Calu3 (cell line): ENCODE results near the gene LARGE1. TPM values are rescaled to one million over a fixed set of nuclear protein-coding genes. Genes with fewer than 3 reads are reported as not detected.

ENCODE experiments used
- BruUV-seq: library from RNA; stranded (reverse); fragments of 400-500 nt; replicated peaks from 2 replicates; lab custom pipeline; 2021; lab: Mats Ljungman, UMichigan
- CTCF ChIA-PET: fragments of 300-600 bp; sonication (Branson Sonifier 250); formaldehyde crosslinking; loops from one replicate; lab custom pipeline; 2022; ENCODE audit warnings: antibody characterized with exemption; lab: Charles Lee
- DNase-seq: peaks from one replicate; pipeline ENCODE4 v3.0.0; 2022
- H3K27ac Mint-ChIP-seq: one replicate; pipeline ENCODE4 v1.8.0; 2022; ENCODE audit warnings: mixed read lengths; ENCODE audit not compliant: unreplicated experiment
- H3K27me3 Mint-ChIP-seq: one replicate; pipeline ENCODE4 v1.8.0; 2022; ENCODE audit warnings: mixed read lengths; ENCODE audit not compliant: unreplicated experiment
- H3K36me3 Mint-ChIP-seq: one replicate; pipeline ENCODE4 v1.8.0; 2022; ENCODE audit warnings: mild to moderate bottlenecking, moderate library complexity, mixed read lengths; ENCODE audit not compliant: insufficient read depth, unreplicated experiment
- H3K4me1 Mint-ChIP-seq: one replicate; pipeline ENCODE4 v1.8.0; 2022; ENCODE audit warnings: mild to moderate bottlenecking, low read depth, mixed read lengths; ENCODE audit not compliant: unreplicated experiment
- H3K4me3 Mint-ChIP-seq: one replicate; pipeline ENCODE4 v1.8.0; 2022; ENCODE audit warnings: mild to moderate bottlenecking, low read depth, moderate library complexity, mixed read lengths; ENCODE audit not compliant: unreplicated experiment
- H3K9me3 Mint-ChIP-seq: one replicate; pipeline ENCODE4 v1.8.0; 2022; ENCODE audit warnings: low read depth, mixed read lengths; ENCODE audit not compliant: unreplicated experiment
- intact Hi-C: fragments of 100-400 bp; cut with micrococcal nuclease; formaldehyde crosslinking; loops from one replicate; pipeline ENCODE4 v1.10.0; 2022; ENCODE audit not compliant: unreplicated experiment
- total RNA-seq: library from RNA; stranded (reverse); gene quantifications from 2 replicates; pipeline ENCODE4 v1.2.3, GENCODE V29; 2022
- TF ChIP-seq, protein P1 (sequence below): fragments of 200-600 bp; IDR thresholded peaks from one replicate; pipeline ENCODE4 v1.8.0; 2022; ENCODE audit warnings: antibody characterized with exemption; ENCODE audit not compliant: unreplicated experiment

Gene LARGE1
- total RNA-seq, 1 experiment from 2014 or later, result 11.6 TPM

DNA sequence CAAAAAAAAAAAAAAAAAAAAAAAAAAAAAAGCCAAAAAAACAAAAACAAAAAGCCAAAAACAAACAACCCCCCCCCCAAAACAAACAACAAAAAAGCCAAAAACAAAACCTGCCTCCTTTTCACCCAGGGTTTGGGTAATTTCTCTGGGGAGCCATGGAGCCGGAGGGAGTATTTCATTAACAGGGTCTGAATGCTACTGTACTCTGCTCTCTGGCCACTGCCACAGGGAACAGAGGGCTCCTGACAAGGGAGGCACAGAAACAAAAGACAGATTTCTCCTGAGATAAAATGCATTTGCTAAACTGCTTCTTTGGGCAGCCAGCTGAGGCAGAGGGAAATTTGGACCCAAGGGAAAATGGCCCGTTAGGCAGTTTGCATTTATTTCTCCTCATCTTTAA lies 596.0 kb downstream of the LARGE1 start:
- CTCF ChIA-PET, result no interaction called here
- Mint-ChIP-seq H3K9me3 (no peaks in the 10 kb centered on the region), H3K27ac (no peak overlapping the region), H3K4me1 (peaks cover 56% of the 10 kb centered on the region), H3K36me3 (peaks cover 18% of the 10 kb centered on the region), H3K27me3 (no peaks in the 10 kb centered on the region), H3K4me3 (no peak overlapping the region)
- TF ChIP-seq, protein P1, sequence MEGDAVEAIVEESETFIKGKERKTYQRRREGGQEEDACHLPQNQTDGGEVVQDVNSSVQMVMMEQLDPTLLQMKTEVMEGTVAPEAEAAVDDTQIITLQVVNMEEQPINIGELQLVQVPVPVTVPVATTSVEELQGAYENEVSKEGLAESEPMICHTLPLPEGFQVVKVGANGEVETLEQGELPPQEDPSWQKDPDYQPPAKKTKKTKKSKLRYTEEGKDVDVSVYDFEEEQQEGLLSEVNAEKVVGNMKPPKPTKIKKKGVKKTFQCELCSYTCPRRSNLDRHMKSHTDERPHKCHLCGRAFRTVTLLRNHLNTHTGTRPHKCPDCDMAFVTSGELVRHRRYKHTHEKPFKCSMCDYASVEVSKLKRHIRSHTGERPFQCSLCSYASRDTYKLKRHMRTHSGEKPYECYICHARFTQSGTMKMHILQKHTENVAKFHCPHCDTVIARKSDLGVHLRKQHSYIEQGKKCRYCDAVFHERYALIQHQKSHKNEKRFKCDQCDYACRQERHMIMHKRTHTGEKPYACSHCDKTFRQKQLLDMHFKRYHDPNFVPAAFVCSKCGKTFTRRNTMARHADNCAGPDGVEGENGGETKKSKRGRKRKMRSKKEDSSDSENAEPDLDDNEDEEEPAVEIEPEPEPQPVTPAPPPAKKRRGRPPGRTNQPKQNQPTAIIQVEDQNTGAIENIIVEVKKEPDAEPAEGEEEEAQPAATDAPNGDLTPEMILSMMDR, result no peak
- BruUV-seq, result no TSS peak
- intact Hi-C loops, result no loop called here
- no peak for DNase-seq

DNA sequence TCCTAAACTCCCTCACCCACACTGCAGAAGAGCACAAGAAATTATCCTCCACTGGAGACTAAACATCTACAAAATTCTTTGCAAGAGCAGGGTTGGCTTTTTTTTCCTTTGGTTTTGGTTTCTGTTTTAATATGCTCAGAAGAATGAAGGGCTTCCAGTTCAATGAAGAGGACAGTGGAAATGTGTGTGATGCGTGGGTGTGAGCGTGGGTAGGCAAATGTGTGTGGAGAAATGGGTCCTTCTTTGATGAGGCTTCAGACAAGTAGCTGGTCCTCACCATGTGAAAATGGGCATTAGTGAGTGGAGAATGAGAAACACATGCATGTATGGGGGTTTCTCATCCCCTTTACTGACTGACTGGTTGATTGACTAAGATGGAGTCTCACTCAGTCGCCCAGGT lies 598.8 kb downstream of the LARGE1 start:
- H3K4me3 Mint-ChIP-seq, result no peak overlapping the region
- peaks cover 33% of the 10 kb centered on the region for H3K4me1 Mint-ChIP-seq
- H3K9me3 Mint-ChIP-seq, result no peaks in the 10 kb centered on the region
- no TSS peak for BruUV-seq
- peaks cover 6% of the 10 kb centered on the region for H3K36me3 Mint-ChIP-seq
- intact Hi-C loops, result no loop called here
- H3K27me3 Mint-ChIP-seq, result no peaks in the 10 kb centered on the region
- TF ChIP-seq, protein P1, result no peak
- CTCF ChIA-PET, result no interaction called here
- no peak overlapping the region for H3K27ac Mint-ChIP-seq
- DNase-seq, result no peak

DNA sequence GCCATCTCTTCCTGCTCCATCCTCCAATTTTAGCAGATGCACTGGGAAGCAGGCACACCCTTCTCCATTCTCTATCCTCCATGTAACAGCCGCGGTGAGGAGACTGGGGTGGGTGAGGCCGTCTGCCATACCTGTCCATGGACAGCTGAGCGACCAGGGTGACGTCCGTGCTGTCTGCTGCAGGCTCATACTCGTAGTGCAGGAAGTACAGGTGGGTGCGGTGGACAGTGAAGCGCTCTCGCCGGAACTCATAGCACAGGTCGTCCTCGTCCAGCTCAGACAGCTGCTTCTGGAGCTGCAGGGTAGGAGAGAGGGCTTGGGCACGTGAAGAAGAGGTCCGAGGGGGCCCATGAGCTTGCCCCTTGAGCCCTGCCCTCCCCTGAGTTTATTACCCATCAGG lies 604.3 kb downstream of the LARGE1 start:
- Mint-ChIP-seq H3K9me3 (no peaks in the 10 kb centered on the region), H3K4me3 (no peak overlapping the region), H3K27ac (no peak overlapping the region), H3K4me1 (peaks cover 9% of the 10 kb centered on the region), H3K36me3 (peaks cover 4% of the 10 kb centered on the region), H3K27me3 (no peaks in the 10 kb centered on the region)
- BruUV-seq, result no TSS peak
- CTCF ChIA-PET, result interaction anchor here (0.6 kb wide), 1 partner anchor 316 kb away, joined by 5 read pairs; no protein-coding TSS in a partner anchor
- DNase-seq, result no peak
- TF ChIP-seq, protein P1, result no peak
- intact Hi-C loops, result no loop called here

DNA sequence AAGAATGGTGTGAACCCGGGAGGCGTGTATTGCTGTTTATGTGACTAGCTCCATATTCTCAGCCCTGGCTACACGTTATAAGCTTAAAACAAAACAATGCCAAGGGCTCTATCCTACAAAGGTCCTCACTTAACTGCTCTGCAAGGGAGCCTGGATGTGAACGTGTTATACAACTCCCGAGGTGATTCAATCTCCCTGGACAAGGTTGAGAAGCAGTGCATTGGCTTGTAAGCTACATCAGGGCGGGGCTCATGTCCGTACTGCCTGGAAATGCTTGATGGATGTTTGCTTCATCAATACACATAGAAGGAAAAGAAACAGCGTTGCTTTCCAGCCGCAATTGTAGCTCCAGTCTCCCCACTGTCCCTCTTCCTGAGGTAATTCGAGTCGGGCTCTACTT lies 605.2 kb downstream of the LARGE1 start:
- Mint-ChIP-seq H3K4me3 (no peak overlapping the region), H3K9me3 (no peaks in the 10 kb centered on the region), H3K36me3 (peaks cover 4% of the 10 kb centered on the region), H3K4me1 (peaks cover 4% of the 10 kb centered on the region), H3K27ac (no peak overlapping the region), H3K27me3 (no peaks in the 10 kb centered on the region)
- BruUV-seq, result no TSS peak
- intact Hi-C loops, result no loop called here
- no peak for DNase-seq
- TF ChIP-seq, protein P1, result no peak
- CTCF ChIA-PET, result interaction anchor here (0.6 to 1.2 kb wide), 2 partner anchors 14 to 317 kb away, joined by 3 to 5 read pairs; no protein-coding TSS in a partner anchor
